Mesenteric fat pad (tissue), 1 donor: ENCODE measurements around the gene FGGY. TPM values are rescaled to one million over a fixed set of nuclear protein-coding genes. Genes with fewer than 3 reads are reported as not detected.
"Not testable (repeated sequence)": the region's sequence is repeated elsewhere in the genome, so short reads cannot be mapped to it uniquely, and the experiment has no call there.

Experiments used
- DNase-seq: peaks from one replicate; pipeline ENCODE4 v3.0.0-alpha.2; 2020; ENCODE audit warnings: low spot score
- total RNA-seq: library from RNA; stranded (reverse); fragmentation: NEBNext Ultra II Directional; extraction: Animal tissue kit (Norgen Biotek cat#: 25700); gene quantifications from one replicate; pipeline ENCODE4 v1.2.1, GENCODE V29; 2021
- donor health status: DM: yes; HTN: yes; CAD: no.

FGGY gene
- total RNA-seq, 1 donor from 2014 or later = 13.8 TPM

- DNase-seq = no peak
These were observed 271.5 kb downstream of the FGGY start for GRCh38 chr1:59568158-59568935.

- no peak for DNase-seq
These were observed 272.3 kb downstream of the FGGY start for GRCh38 chr1:59569198-59569597.

- DNase-seq = no peak
These were observed 273.6 kb downstream of the FGGY start for GRCh38 chr1:59570524-59570923.

GRCh38 chr1:59574085-59574484, 277.2 kb downstream of the FGGY start:
- DNase-seq = no peak

- DNase-seq = no peak
These were observed 280.9 kb downstream of the FGGY start for GRCh38 chr1:59577774-59578173.

GRCh38 chr1:59579222-59579621, 282.3 kb downstream of the FGGY start:
- DNase-seq = no peak

- no peak for DNase-seq
These were observed 283.4 kb downstream of the FGGY start for GRCh38 chr1:59580257-59580656.

GRCh38 chr1:59592410-59592809, 295.5 kb downstream of the FGGY start:
- not testable (repeated sequence) for DNase-seq

GRCh38 chr1:59592924-59593323, 296.0 kb downstream of the FGGY start:
- no peak for DNase-seq

GRCh38 chr1:59593798-59594790, 297.2 kb downstream of the FGGY start:
- no peak for DNase-seq

GRCh38 chr1:59595774-59596173, 298.9 kb downstream of the FGGY start:
- DNase-seq = no peak

GRCh38 chr1:59596432-59596831, 299.5 kb downstream of the FGGY start:
- DNase-seq = no peak

- DNase-seq = no peak
These were observed 300.1 kb downstream of the FGGY start for GRCh38 chr1:59596956-59597355.

- no peak for DNase-seq
These were observed 300.7 kb downstream of the FGGY start for GRCh38 chr1:59597420-59598119.

GRCh38 chr1:59598120-59598440, 301.2 kb downstream of the FGGY start:
- DNase-seq = no peak

GRCh38 chr1:59601041-59601441, 304.1 kb downstream of the FGGY start:
- DNase-seq = no peak

- DNase-seq = no peak
These were observed 304.9 kb downstream of the FGGY start for GRCh38 chr1:59601811-59602210.

GRCh38 chr1:59604191-59604590, 307.3 kb downstream of the FGGY start:
- no peak for DNase-seq

- DNase-seq = no peak
These were observed 308.3 kb downstream of the FGGY start for GRCh38 chr1:59605184-59605583.

- no peak for DNase-seq
These were observed 308.9 kb downstream of the FGGY start for GRCh38 chr1:59605761-59606160.

- no peak for DNase-seq
These were observed 312.4 kb downstream of the FGGY start for GRCh38 chr1:59609245-59609644.

- not testable (repeated sequence) for DNase-seq
These were observed 313.6 kb downstream of the FGGY start for GRCh38 chr1:59610499-59610898.
